H4 (cell line): Measurements from ENCODE around the gene TMEM170A. TPM values are rescaled to one million over a fixed set of nuclear protein-coding genes. Genes with fewer than 3 reads are reported as not detected.
"Not testable (repeated sequence)": the region's sequence is repeated elsewhere in the genome, so short reads cannot be mapped to it uniquely, and the experiment has no call there.

Experiments
- DNase-seq: peaks from one replicate; pipeline ENCODE4 v3.0.0-alpha.2; 2015; ENCODE audit warnings: low spot score
- total RNA-seq: library from RNA; depleted of rRNA; stranded (reverse); fragments of >200 nt; shearing (Covaris generic); gene quantifications from 2 replicates; pipeline ENCODE4 v1.2.3, GENCODE V29; 2014

Gene TMEM170A
- total RNA-seq, 1 experiment from 2014 or later, result 19.2 TPM

- DNase-seq, result no peak
These were observed 17.0 kb upstream of the TMEM170A start for GRCh38 chr16:75481475-75481874.

DNA sequence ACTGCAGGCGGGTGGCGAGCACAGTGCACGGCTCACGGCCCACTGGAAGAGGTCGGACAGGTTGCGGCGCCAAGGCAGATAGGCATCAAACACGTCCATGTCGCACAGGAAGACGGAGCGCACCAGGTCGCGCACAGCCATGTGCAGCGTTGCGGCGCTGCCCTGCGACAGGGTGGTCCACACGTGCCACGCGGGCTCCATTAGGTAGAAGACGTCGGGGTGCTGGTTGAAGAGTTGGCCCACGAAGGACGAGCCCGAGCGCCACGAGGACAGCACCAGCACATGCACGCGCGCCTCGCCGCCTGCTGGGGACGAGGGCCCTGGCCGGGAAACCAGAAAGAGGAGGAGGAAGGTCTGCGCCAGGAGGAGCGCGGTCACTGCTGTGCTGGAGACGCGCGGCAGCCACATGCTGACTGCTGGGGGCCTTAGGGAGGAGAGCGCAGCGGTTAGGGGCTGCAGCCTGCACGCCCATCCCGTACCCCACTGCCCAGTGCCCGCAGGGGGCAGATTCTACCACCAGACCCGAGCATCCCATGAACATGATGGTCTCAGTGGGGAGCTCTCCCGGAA lies 15.0 kb upstream of the TMEM170A start:
- no peak for DNase-seq

DNA sequence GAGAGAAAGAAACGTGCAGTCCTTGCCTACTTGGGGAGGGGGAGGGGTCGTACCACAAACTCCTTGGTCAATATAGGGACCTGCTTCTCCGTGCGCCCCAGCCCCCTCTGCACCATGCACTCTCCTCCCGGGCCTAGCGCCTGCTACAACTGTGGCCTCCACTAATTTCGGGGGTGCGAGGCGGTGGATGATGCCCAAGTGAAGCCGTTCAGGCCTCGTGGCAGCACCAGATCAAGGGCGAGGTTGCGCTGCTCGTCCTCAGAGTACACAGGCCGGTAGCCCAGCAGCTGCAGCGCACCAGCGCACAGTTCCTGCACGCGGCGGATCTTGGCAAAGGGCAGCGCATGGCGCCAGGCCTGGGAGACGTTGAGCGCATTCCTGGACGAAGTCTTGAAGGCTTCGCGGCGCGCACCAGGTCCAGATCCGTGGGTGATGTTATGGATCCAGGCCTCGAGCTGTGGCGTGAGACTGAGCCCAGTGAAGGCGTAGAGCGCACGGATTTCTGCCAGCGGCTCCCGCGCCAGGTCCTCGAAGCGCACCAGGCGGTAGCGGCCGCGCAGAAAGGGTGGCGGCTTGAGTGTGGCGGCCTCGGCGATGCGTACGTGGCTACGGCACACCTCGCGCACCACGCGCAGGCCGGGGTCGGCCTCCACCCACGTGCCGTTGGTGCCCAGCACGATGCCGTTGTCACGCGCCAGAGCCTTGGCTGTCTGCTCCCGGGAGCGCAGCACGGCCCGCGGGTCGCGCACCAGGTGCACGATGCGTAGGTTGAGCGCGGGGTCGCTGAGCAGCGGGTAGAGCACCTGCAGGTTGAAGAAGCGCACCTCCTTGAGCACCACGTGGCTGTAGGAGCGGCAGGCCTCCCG lies 14.2 kb upstream of the TMEM170A start:
- DNase-seq, result no peak

- no peak for DNase-seq
These were observed 13.4 kb upstream of the TMEM170A start for GRCh38 chr16:75477680-75478473.

DNA sequence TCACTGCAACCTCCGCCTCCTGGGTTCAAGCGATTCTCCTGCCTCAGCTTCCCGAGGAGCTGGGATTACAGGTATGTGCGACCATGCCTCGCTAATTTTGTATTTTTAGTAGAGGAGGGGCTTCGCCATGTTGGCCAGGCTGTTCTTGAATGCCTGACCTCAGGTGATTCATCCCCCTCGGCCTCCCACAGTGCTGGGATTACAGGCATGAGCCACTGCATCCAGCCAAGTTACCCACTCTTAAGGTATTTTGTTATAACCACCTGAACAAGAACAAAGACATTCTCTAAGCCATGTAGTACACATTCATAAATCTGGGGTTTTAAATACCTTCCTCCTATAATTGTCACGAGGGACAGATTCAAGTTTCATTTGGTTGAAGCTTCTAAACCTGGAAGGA lies 12.3 kb upstream of the TMEM170A start:
- no peak for DNase-seq

DNA sequence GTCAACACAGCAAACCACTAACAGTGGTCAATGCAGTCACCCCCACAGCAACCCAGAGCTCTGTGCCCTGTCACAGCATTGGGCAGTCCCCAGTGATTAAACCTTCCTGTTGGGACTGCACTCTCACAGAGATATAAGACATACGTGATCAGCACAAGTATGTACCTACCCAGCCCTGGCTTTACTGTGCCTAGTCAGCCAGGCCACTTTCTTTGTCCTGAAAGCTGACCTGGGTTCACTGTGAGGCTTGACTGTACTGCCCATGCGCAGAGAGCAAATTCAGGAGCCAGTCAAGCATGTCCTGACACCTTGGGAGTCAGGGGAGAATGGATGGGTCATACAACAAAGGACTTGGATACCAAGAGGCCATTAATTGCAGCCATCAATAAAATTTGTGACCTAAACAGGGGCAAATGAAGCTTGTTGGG lies 10.9 kb upstream of the TMEM170A start:
- no peak for DNase-seq

DNA sequence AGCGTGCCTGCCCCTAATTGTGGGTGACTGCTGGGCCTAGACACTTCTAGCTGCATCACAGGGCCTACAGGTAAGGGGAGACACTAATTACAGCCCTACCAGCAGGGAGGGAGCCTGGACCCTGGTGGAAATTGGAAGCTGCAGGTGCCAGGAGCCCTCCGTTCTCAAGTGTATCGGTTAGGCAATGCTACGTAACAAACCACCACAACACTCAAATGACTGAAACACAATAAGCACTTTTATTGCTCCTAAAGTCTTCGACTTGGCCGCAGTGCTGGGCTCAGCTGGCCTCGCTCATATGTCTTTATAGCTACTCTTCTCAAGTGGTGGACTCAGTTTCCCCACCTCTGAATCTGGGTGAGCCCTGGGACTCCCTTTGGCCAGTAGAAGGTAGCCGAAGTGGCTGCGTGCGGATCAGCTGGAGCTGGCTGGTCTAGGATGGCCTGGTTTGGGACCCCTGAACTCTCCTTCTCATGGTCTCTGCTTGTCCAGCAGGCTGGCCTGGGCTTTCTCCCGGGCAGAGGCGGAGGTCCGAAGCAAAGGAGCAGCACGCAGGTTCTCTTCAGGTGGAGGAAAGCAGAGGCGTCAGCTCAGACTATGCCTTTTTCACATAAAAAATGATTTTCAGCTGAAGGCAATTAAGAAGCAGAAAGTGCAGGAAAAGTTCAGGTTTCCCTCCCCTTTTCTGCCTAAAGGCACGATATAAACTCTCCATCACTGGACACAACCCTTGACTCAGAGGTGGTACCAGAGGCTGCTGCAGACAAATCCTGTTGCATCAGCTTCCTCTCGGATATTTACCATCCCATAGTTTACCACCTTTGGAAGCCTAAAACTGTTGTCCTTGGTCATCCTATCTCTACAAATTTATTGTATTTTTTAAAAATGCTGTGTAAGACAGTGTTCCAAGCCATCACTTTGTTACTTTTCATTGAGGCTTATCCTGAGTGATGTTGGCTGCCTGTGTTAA lies 8.7 kb upstream of the TMEM170A start:
- no peak for DNase-seq

DNA sequence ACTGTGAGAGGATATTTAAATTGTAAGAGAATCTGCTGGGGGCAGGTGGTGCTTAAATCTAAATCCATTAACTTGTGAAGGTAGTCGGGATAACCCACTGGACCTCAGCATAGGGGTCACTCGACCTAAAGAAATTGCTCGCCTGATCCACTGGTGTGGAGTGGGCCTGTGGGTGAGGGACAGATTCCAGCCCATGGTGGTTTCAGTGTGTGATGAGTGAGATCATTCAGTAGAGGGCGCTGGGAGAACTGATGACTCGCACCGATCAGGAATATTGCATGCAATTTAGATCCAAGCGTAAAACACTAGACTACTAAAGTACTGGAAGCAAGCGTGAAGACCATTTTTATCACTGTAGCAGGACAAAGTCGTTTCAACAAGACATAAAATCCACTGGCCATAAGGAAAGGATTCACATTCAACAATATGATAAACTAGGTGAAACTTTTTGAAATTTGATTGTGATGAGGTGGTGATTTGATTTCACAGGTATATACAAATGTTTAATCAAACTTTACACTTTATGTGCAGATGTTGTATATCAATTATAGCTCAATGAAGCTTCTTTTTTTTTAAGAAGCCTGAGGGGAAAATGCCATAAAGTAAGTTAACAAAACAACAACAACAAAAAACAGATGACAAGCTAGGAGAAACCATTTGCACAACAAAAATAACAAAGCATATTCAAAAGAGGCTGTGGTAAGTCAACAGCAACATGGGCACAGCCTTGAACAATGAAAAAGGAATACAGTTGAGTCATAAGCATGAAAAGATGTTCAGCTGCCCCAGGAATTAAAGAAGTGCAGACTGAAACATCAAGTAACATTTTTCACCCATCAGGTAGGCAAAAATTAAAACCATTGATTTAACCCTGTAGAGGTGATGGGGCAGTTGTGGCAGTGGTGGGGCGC lies 7.5 kb upstream of the TMEM170A start:
- peak; percentile 45 for DNase-seq

- no peak for DNase-seq
These were observed 2.3 kb upstream of the TMEM170A start for GRCh38 chr16:75466760-75467159.

- DNase-seq, result not testable (repeated sequence)
These were observed 934 bp downstream of the TMEM170A start for GRCh38 chr16:75463389-75464121.

GRCh38 chr16:75462806-75463205 lies 1.7 kb downstream of the TMEM170A start:
- no peak for DNase-seq

DNA sequence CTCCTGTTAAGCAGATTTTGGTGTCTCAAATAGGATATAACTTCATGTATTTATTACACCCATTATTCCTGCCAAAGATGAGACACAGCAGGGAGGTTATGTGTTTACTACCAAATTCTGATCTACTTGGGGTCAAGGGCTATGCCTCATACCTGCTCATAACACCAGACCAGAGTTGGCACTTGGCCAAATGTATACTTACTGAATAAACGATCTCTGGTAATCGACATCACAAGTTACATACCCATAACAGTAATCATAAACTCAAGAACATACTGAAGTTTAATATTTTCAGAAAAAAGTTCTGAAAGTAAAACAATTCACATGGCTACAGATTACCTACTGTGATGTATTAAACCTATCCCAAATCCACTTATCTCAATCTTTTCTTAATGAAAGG lies 2.9 kb downstream of the TMEM170A start:
- no peak for DNase-seq

DNA sequence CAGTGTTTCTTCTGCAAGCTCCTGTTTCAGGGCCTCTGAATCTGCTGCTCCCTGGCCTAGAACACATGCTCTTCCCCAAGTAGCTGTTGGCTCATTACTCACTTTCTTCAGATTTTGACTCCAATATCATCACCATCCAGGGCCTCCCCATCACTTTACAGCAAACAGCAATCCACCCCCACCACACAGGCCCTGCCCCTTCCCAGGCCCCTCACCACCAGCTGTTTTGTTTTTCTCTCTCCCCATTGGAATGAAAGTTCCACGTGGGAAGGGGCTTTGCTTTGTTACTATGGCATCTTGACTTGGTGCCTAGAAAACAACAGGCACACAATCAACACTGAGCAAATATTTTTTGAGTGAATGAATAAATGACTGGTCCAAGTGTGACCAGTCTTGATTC lies 4.0 kb downstream of the TMEM170A start:
- DNase-seq, result no peak

DNA sequence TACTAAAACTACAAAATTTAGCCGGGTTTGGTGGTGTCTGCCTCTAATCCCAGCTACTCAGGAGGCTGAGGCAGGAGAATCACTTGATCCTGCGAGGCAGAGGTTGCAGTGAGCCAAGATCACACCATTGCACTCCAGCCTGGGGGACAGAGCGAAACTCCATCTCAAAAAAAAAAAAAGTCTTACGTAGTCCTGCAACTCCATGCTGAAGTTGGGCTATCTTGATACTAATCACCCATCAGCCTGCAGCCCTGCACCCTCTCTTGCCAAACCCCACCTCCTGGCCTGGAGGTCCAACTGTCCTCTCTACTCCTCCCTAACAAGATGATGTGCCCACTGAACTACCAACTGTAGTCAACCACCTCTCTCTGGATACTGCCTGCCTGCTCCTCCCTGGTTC lies 4.8 kb downstream of the TMEM170A start:
- DNase-seq, result no peak

- DNase-seq, result no peak
These were observed 6.0 kb downstream of the TMEM170A start for GRCh38 chr16:75458439-75458838.

DNA sequence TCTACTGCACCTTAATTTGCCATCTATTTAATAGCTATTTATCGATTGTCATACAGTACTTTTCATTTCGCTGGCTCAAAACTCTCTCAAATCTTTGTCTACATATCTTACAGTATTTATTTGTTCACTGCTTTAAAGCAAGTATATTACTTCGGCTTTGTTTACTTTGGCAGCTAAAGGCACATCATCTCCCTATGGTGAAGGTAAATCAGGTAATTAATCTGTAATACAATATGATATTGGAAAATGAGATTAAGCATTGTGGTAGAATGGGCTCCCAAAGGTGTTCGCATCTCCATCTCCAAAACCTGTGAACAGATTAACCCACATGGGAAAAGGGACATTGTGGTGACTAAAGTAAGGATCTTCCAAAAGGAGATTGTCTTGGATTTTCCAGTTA lies 6.5 kb downstream of the TMEM170A start:
- no peak for DNase-seq

DNA sequence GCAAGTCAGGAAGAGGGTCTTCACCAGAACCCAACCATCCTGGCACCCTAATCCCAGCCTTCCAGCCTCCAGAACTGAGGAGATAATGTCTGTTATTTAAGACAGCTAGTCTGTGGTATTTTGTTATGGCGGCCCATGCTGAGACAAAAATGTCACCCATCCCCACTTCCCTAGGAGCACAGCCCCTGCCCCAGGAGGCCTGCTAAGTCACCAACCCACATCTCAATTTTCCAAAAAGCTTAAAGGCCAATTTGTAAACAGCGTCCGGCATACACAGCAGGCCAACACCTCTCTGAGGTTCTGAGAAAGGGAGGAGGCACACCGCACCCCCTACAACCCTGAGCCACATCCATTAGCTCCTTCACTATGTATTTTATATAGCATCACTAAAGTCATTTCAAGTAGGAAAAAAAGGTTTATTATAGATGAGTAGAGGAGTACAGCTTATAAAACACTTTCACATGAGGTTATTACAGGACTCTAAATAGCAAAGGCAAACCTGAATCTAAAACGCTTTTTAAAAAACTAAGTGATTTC lies 6.9 kb downstream of the TMEM170A start:
- no peak for DNase-seq

DNA sequence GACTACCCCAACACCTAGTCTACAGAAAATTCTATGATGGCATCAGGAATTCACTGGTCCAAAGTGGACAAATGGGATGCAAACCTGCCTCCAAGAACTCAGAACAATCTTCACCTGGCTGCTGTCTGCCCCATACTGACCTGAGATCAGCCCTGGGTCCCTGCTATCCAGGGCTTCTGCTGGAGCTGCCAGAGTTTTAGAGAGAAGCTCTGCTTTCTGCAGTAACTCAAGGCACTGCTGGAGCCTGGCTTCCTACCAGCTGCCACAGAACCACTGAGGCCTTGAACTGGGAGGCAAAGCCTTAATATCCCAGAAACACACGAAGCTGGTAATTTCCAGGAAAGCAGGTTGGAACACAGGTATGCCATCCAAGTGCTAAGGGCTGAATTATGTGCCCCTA lies 7.5 kb downstream of the TMEM170A start:
- no peak for DNase-seq

DNA sequence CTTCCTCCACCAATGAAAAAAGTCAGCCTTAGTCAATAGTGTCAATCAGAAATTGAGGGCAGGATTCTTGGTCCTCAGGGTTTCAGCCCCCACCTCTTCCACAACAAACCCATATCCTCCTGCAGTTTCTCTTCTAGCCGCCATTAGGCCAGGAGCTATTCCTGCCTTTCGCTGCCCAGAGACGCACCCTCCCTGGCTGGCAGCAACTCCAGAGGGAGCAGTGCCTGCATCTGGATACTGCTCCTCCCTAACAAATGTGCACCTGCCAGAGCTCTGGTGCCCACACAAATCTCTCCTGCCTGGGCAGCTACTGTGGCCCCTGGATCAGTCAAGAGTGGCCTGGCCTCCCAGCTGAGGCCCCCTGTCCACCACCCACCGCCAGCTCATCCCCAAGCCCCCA lies 8.0 kb downstream of the TMEM170A start:
- not testable (repeated sequence) for DNase-seq
